HG03571 (cell line): ENCODE results near the gene IFT80.
"Not testable (repeated sequence)": the region's sequence is repeated elsewhere in the genome, so short reads cannot be mapped to it uniquely, and the experiment has no call there.

Experiments used
- ATAC-seq: cut with Tn5 transposase; IDR thresholded peaks from one replicate; pipeline ENCODE4 v1.9.1; 2021; ENCODE audit not compliant: unreplicated experiment

IFT80 gene

GRCh38 chr3:160280836-160281235 is 118.2 kb downstream of the IFT80 start:
- ATAC-seq, result no peak

GRCh38 chr3:160279657-160280056 is 119.4 kb downstream of the IFT80 start:
- ATAC-seq, result no peak

GRCh38 chr3:160278210-160278609 is 120.8 kb downstream of the IFT80 start:
- no peak for ATAC-seq

- no peak for ATAC-seq
Observed at GRCh38 chr3:160265088-160265487, 133.9 kb downstream of the IFT80 start.

GRCh38 chr3:160260587-160261270 is 138.3 kb downstream of the IFT80 start:
- no peak for ATAC-seq

- ATAC-seq, result no peak
Observed at GRCh38 chr3:160259589-160259988, 139.4 kb downstream of the IFT80 start.

GRCh38 chr3:160257606-160258005 is 141.4 kb downstream of the IFT80 start:
- ATAC-seq, result no peak

- ATAC-seq, result no peak
Observed at GRCh38 chr3:160253298-160253697, 145.7 kb downstream of the IFT80 start.

- no peak for ATAC-seq
Observed at GRCh38 chr3:160247766-160248165, 151.3 kb downstream of the IFT80 start.

- no peak for ATAC-seq
Observed at GRCh38 chr3:160245261-160245800, 153.7 kb downstream of the IFT80 start.

- not testable (repeated sequence) for ATAC-seq
Observed at GRCh38 chr3:160240719-160241118, 158.3 kb downstream of the IFT80 start.

GRCh38 chr3:160232014-160232413 is 167.0 kb downstream of the IFT80 start:
- ATAC-seq, result no peak

GRCh38 chr3:160227419-160227818 is 171.6 kb downstream of the IFT80 start:
- no peak for ATAC-seq

- peak; percentile 23 for ATAC-seq
Observed at GRCh38 chr3:160226026-160226907, 172.8 kb downstream of the IFT80 start.

- peak; percentile 85 for ATAC-seq
Observed at GRCh38 chr3:160225176-160226025, 173.6 kb downstream of the IFT80 start, which contains the start of gene C3orf80. C3orf80 (plus strand) TSS chr3:160225422; CDS start chr3:160225636, 214 bp downstream.

GRCh38 chr3:160224811-160225175 is 174.2 kb downstream of the IFT80 start:
- no peak for ATAC-seq

- ATAC-seq, result no peak
Observed at GRCh38 chr3:160224256-160224655, 174.8 kb downstream of the IFT80 start.

- no peak for ATAC-seq
Observed at GRCh38 chr3:160221019-160221418, 178.0 kb downstream of the IFT80 start.

- no peak for ATAC-seq
Observed at GRCh38 chr3:160220038-160220437, 179.0 kb downstream of the IFT80 start.

- no peak for ATAC-seq
Observed at GRCh38 chr3:160218136-160218535, 180.9 kb downstream of the IFT80 start.

GRCh38 chr3:160217675-160218074 is 181.3 kb downstream of the IFT80 start:
- ATAC-seq, result no peak
